Liver (tissue), 9 donors: Measurements from ENCODE around the gene HMGA1. TPM values are rescaled to one million over a fixed set of nuclear protein-coding genes. Genes with fewer than 3 reads are reported as not detected.

ENCODE experiments used
- DNase-seq: peaks from one replicate; pipeline ENCODE4 v3.0.0-alpha.2; 2017; ENCODE audit warnings: low spot score
- H3K27ac ChIP-seq, 2 donors: one replicate each; pipeline ENCODE4 v1.7.0; 2013; ENCODE audit warnings: inconsistent platforms in 2 of 2, low read length in 2 of 2, control low read depth in 1 of 2, low read depth in 1 of 2, mild to moderate bottlenecking in 1 of 2
- H3K27me3 ChIP-seq, 4 donors: one replicate each; pipeline versions ENCODE4 v1.6.1 to v1.7.0; 2013; ENCODE audit warnings: low read length in 3 of 4, inconsistent platforms in 1 of 4, mild to moderate bottlenecking in 1 of 4, moderate library complexity in 1 of 4; ENCODE audit not compliant: control insufficient read depth in 4 of 4, insufficient read depth in 4 of 4
- H3K36me3 ChIP-seq, 4 donors: one replicate each; pipeline versions ENCODE4 v1.6.1 to v1.7.0; 2013; ENCODE audit warnings: low read length in 3 of 4, mild to moderate bottlenecking in 3 of 4, low read depth in 1 of 4, moderate library complexity in 1 of 4; ENCODE audit not compliant: control insufficient read depth in 4 of 4, insufficient read depth in 3 of 4
- H3K4me1 ChIP-seq, 4 donors: one replicate each; pipeline versions ENCODE4 v1.6.1 to v1.7.0; 2013; ENCODE audit warnings: low read length in 3 of 4, mild to moderate bottlenecking in 3 of 4, moderate library complexity in 1 of 4; ENCODE audit not compliant: control insufficient read depth in 4 of 4, insufficient read depth in 4 of 4
- H3K4me3 ChIP-seq, 3 donors: one replicate each; pipeline versions ENCODE4 v1.6.1 to v1.7.0; 2013; ENCODE audit warnings: low read length in 3 of 3, control low read depth in 1 of 3, low read depth in 1 of 3, mild to moderate bottlenecking in 1 of 3
- H3K9ac ChIP-seq, 2 donors: one replicate each; pipeline ENCODE4 v1.7.0; 2013; ENCODE audit warnings: low read length in 2 of 2, mild to moderate bottlenecking in 2 of 2, moderate library complexity in 2 of 2, control low read depth in 1 of 2, low read depth in 1 of 2
- H3K9me3 ChIP-seq, 4 donors: one replicate each; pipeline versions ENCODE4 v1.6.1 to v1.7.0; 2013; ENCODE audit warnings: low read length in 3 of 4; ENCODE audit not compliant: control insufficient read depth in 4 of 4
- ATF3 ChIP-seq: IDR thresholded peaks from 2 replicates; pipeline ENCODE4 v1.6.1; 2016; ENCODE audit warnings: antibody characterized with exemption
- CTCF ChIP-seq: fragments of 150-350 bp; IDR thresholded peaks from 2 replicates; pipeline ENCODE4 v1.5.1; 2017; ENCODE audit warnings: improper control_type of control experiment, low read depth, low read length; ENCODE audit not compliant: missing input control
- EGR1 ChIP-seq, 2 donors: IDR thresholded peaks; 2 replicates each; pipeline ENCODE4 v1.6.1; 2016 to 2018; ENCODE audit warnings: antibody characterized with exemption in 2 of 2, low read depth in 2 of 2
- FOXA1 ChIP-seq: IDR thresholded peaks from 2 replicates; pipeline ENCODE4 v1.6.1; 2016; ENCODE audit warnings: antibody characterized with exemption
- FOXA2 ChIP-seq: IDR thresholded peaks from 2 replicates; pipeline ENCODE4 v1.6.1; 2016; ENCODE audit warnings: antibody characterized with exemption
- GABPA ChIP-seq, 2 donors: IDR thresholded peaks in 1 of 2; conservative IDR thresholded peaks in 1 of 2; 2 replicates each; pipeline ENCODE4 v1.6.1; 2016; ENCODE audit warnings: antibody characterized with exemption in 2 of 2, mild to moderate bottlenecking in 1 of 2, moderate library complexity in 1 of 2
- HNF4A ChIP-seq, 2 donors: conservative IDR thresholded peaks; 2 replicates each; pipeline ENCODE4 v1.6.1; 2016; ENCODE audit warnings: antibody characterized with exemption in 2 of 2, mild to moderate bottlenecking in 2 of 2
- HNF4G ChIP-seq: IDR thresholded peaks from 2 replicates; pipeline ENCODE4 v1.6.1; 2016; ENCODE audit warnings: antibody characterized with exemption
- JUND ChIP-seq, 2 donors: IDR thresholded peaks; 2 replicates each; pipeline ENCODE4 v1.6.1; 2016; ENCODE audit warnings: antibody characterized with exemption in 2 of 2
- MAX ChIP-seq: IDR thresholded peaks from 2 replicates; pipeline ENCODE4 v1.6.1; 2016; ENCODE audit warnings: antibody characterized with exemption
- NR2F2 ChIP-seq: IDR thresholded peaks from 2 replicates; pipeline ENCODE4 v1.6.1; 2016; ENCODE audit warnings: antibody characterized with exemption
- RAD21 ChIP-seq, 2 donors: IDR thresholded peaks; 2 replicates each; pipeline ENCODE4 v1.6.1; 2016; ENCODE audit warnings: antibody characterized with exemption in 2 of 2, mild to moderate bottlenecking in 2 of 2
- REST ChIP-seq: IDR thresholded peaks from 2 replicates; pipeline ENCODE4 v1.6.1; 2016; ENCODE audit warnings: antibody characterized with exemption, mild to moderate bottlenecking
- RXRA ChIP-seq, 2 donors: IDR thresholded peaks; 2 replicates each; pipeline ENCODE4 v1.6.1; 2017 to 2018; ENCODE audit warnings: antibody characterized with exemption in 2 of 2, mild to moderate bottlenecking in 1 of 2
- SP1 ChIP-seq: IDR thresholded peaks from 2 replicates; pipeline ENCODE4 v1.6.1; 2018; ENCODE audit warnings: antibody characterized with exemption, mild to moderate bottlenecking
- TAF1 ChIP-seq: conservative IDR thresholded peaks from 2 replicates; pipeline ENCODE4 v1.6.1; 2016; ENCODE audit warnings: antibody characterized with exemption, mild to moderate bottlenecking
- YY1 ChIP-seq: IDR thresholded peaks from 2 replicates; pipeline ENCODE4 v1.6.1; 2016; ENCODE audit warnings: antibody characterized with exemption, mild to moderate bottlenecking
- ZBTB33 ChIP-seq: IDR thresholded peaks from 2 replicates; pipeline ENCODE4 v1.6.1; 2016; ENCODE audit warnings: antibody characterized with exemption
- WGBS: extraction: QIAGEN DNeasy Blood & Tissue Kit; methylation state at CpG from one replicate; pipeline ENCODE4 v1.1.7; 2013; 5-methylcytosine and 5-hydroxymethylcytosine counted together
- polyA plus RNA-seq, 2 donors: library from polyadenylated mRNA; stranded (reverse) in 1 of 2; unstranded in 1 of 2; fragments of 200-250 nt in 1 of 2; fragments of >200 nt in 1 of 2; fragmentation: Nextera tagmentation in 1 of 2; extraction: Ambion mirVana in 1 of 2; gene quantifications; one replicate each; pipeline versions ENCODE4 v1.2.1 to v1.2.3, GENCODE V29; 2013 to 2015
- total RNA-seq, 2 donors: library from RNA; depleted of rRNA; stranded (reverse); fragments of >200 nt; gene quantifications; one replicate each; pipeline ENCODE4 v1.2.3, GENCODE V29; 2014
- donor health status: healthy.
- donor health status: healthy.
- donor health status: healthy.
- donor health status: healthy.
- donor health status: healthy.

Gene HMGA1
- total and polyA plus RNA-seq, 4 donors = 4.2 to 118 (median 8.5) TPM

GRCh38 chr6:34247481-34248197 is 11.0 kb downstream of the HMGA1 start:
- peak overlapping the region; percentile 93 to 97 for H3K27ac ChIP-seq
- H3K9me3 ChIP-seq = no peaks in the 10 kb centered on the region
- 88% methylated on average over 6 of the region's 6 CpGs for WGBS
- peaks cover 3 to 20% (median 7%) of the 10 kb centered on the region in 4 donors for H3K4me1 ChIP-seq
- H3K27me3 ChIP-seq = no peaks in the 10 kb centered on the region
- no peak overlapping the region for H3K9ac ChIP-seq
- DNase-seq = peak; percentile 35
- no peak for TF ChIP-seq GABPA (IDR thresholded peaks at IDR 0.05 in 1 of 2, conservative IDR thresholded peaks at IDR 0.05 in 1 of 2)
- TF ChIP-seq JUND (IDR thresholded peaks at IDR 0.05) = no peak
- TF ChIP-seq CTCF = no peak
- H3K36me3 ChIP-seq = peaks cover 0 to 2% (median 0%) of the 10 kb centered on the region in 4 donors
- no peak overlapping the region for H3K4me3 ChIP-seq

GRCh38 chr6:34248198-34248726 is 11.6 kb downstream of the HMGA1 start:
- Histone ChIP-seq H3K27ac (peak overlapping the region; percentile 93 to 97), H3K27me3 (no peaks in the 10 kb centered on the region), H3K4me3 (peak overlapping the region; percentile 64 to 74 (median 64)), H3K4me1 (peaks cover 3 to 20% (median 7%) of the 10 kb centered on the region in 4 donors), H3K9ac (peak overlapping the region; percentile 64 to 74), H3K36me3 (no peaks in the 10 kb centered on the region), H3K9me3 (no peaks in the 10 kb centered on the region)
- peak; percentile 65 for DNase-seq
- 11% methylated on average over 17 of the region's 17 CpGs for WGBS
- TF ChIP-seq FOXA1 = peak; percentile 1
- TF ChIP-seq MAX = no peak
- peak; percentile 59 to 67 for TF ChIP-seq HNF4A (conservative IDR thresholded peaks at IDR 0.05)
- no peak for TF ChIP-seq TAF1

- Histone ChIP-seq H3K27me3 (no peaks in the 10 kb centered on the region), H3K9me3 (no peaks in the 10 kb centered on the region), H3K36me3 (no peaks in the 10 kb centered on the region), H3K27ac (peak within 1 kb of the TSS; percentile 93 to 97), H3K9ac (peak within 1 kb of the TSS; percentile 64 to 92), H3K4me1 (peaks cover 3 to 20% (median 7%) of the 10 kb centered on the region in 4 donors), H3K4me3 (peak within 1 kb of the TSS; percentile 74 to 83 (median 81))
- DNase-seq = peak; percentile 99
- under 1% methylated on average over 79 of the region's 79 CpGs for WGBS
- TF ChIP-seq REST = peak; percentile 87
- TF ChIP-seq EGR1 (IDR thresholded peaks at IDR 0.05; ENCODE audit: low read depth in 2 of 2) = peak in 1 of 2 donors; percentile 80
- no peak for TF ChIP-seq FOXA2
- no peak for TF ChIP-seq YY1
- TF ChIP-seq SP1 = peak; percentile 62
- no peak for TF ChIP-seq JUND (IDR thresholded peaks at IDR 0.05)
- TF ChIP-seq MAX = no peak
- no peak for TF ChIP-seq HNF4G
- TF ChIP-seq RAD21 (IDR thresholded peaks at IDR 0.05) = peak; percentile 81
- peak in 1 of 2 donors; percentile 19 for TF ChIP-seq RXRA (IDR thresholded peaks at IDR 0.05)
- TF ChIP-seq GABPA (IDR thresholded peaks at IDR 0.05 in 1 of 2, conservative IDR thresholded peaks at IDR 0.05 in 1 of 2) = peak in 1 of 2 donors; percentile 80
- no peak for TF ChIP-seq ATF3
- no peak for TF ChIP-seq NR2F2
- no peak for TF ChIP-seq ZBTB33
Observed at GRCh38 chr6:34248727-34249468, 12.2 kb downstream of the HMGA1 start, which contains the start of gene SMIM29. TSS of gene SMIM29 (minus strand) at chr6:34249006. CDS start at chr6:34247791, 1,215 bp downstream.
